Muscle of leg (tissue), 11 donors: ENCODE data around the gene GALNT9. TPM values are rescaled to one million over a fixed set of nuclear protein-coding genes. Genes with fewer than 3 reads are reported as not detected.

ENCODE experiments used
- DNase-seq: peaks from one replicate; pipeline ENCODE4 v3.0.0; 2013
- H3K27ac ChIP-seq: one replicate; pipeline ENCODE4 v1.5.1; 2013; ENCODE audit warnings: mild to moderate bottlenecking, low read length, control low read depth
- H3K27me3 ChIP-seq: one replicate; pipeline ENCODE4 v1.6.1; 2013; ENCODE audit warnings: low read length; ENCODE audit not compliant: control insufficient read depth, insufficient read depth
- H3K36me3 ChIP-seq: one replicate; pipeline ENCODE4 v1.6.1; 2013; ENCODE audit warnings: low read length; ENCODE audit not compliant: control insufficient read depth, insufficient read depth
- H3K4me1 ChIP-seq: one replicate; pipeline ENCODE4 v1.6.1; 2013; ENCODE audit warnings: low read length; ENCODE audit not compliant: control insufficient read depth, insufficient read depth
- H3K4me3 ChIP-seq: one replicate; pipeline ENCODE4 v1.5.1; 2013; ENCODE audit warnings: low read length, control low read depth
- H3K9me3 ChIP-seq: replicated peaks from 2 replicates; pipeline ENCODE4 v1.6.1; 2013; ENCODE audit warnings: low read depth, low read length; ENCODE audit not compliant: control insufficient read depth
- WGBS: methylation state at CpG from one replicate; pipeline ENCODE4 v1.1.5; 2013; ENCODE audit warnings: missing lambda C conversion rate; ENCODE audit not compliant: insufficient coverage; 5-methylcytosine and 5-hydroxymethylcytosine counted together
- polyA plus RNA-seq, 8 donors: library from polyadenylated mRNA; unstranded; fragments of 120-200 nt; gene quantifications; one replicate each; pipeline versions ENCODE4 v1.2.1 to v1.2.3, GENCODE V29; 2013; ENCODE audit warnings: inconsistent platforms in 1 of 8, low replicate concordance in 1 of 8; ENCODE audit not compliant: insufficient read length in 8 of 8, insufficient read depth in 1 of 8
- total RNA-seq: library from RNA; stranded (reverse); fragments of 120-200 nt; gene quantifications from one replicate; pipeline ENCODE4 v1.2.4, GENCODE V29; 2013

The GALNT9 gene
- total and polyA plus RNA-seq, 9 donors = 0.91 to 3.0 (median 2.0) TPM

DNA sequence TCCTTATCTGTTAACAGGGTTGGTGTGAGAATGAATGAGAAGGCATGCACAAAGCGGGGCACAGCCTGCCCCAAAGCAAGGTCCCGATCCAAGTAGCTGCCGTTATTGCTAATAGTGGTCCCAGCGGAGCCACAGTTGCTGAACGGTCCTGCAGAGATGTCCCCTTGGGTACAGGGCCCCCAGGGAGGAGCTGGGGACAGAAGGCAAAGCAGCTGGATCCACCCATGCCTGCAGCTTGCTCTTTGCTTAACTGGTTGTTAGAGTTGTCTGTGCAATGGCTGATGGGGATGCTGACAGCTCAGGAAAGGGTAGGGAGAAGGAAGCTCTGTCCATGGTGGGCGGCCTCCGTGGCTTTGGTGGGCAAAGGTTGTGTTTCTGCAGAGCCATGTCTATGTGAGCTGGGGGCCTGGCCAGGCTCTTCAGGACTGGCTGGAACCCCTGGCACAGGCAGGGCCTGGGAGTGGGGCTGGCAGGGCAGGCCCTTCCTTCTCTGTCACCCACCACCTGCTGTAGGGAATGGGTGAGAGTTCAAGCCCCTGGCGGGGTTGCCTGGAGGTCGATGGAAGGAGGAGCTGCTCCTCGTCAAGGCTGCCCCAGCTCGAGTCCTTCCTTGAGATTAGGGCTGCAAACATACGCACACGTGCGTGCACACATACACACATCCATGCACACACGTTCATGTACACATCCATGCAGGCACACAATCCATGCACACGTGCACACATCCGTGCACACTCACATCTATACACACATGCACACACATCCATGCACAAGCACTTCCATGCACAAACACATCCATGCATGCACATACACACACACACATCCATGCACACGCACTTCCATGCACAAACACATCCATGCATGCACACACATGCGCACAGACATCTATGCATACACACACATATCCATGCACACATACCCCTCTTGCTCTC is 149.7 kb downstream of the GALNT9 start:
- DNase-seq = no peak
- no peak overlapping the region for H3K27ac ChIP-seq
- H3K4me1 ChIP-seq = peaks cover 11% of the 10 kb centered on the region
- peaks cover 58% of the 10 kb centered on the region for H3K27me3 ChIP-seq
- H3K36me3 ChIP-seq = no peaks in the 10 kb centered on the region
- no peak overlapping the region for H3K4me3 ChIP-seq
- H3K9me3 ChIP-seq = no peaks in the 10 kb centered on the region
- 75% methylated on average over 17 of the region's 19 CpGs for WGBS

- no peak overlapping the region for H3K27ac ChIP-seq
- H3K4me3 ChIP-seq = no peak overlapping the region
- no peaks in the 10 kb centered on the region for H3K36me3 ChIP-seq
- H3K9me3 ChIP-seq = no peaks in the 10 kb centered on the region
- DNase-seq = no peak
- H3K4me1 ChIP-seq = peaks cover 11% of the 10 kb centered on the region
- peaks cover 62% of the 10 kb centered on the region for H3K27me3 ChIP-seq
- 42% methylated on average over 31 of the region's 39 CpGs for WGBS
These were observed 150.5 kb downstream of the GALNT9 start for GRCh38 chr12:132178801-132179401.

GRCh38 chr12:132178316-132178715 is 151.1 kb downstream of the GALNT9 start:
- no peak overlapping the region for H3K4me3 ChIP-seq
- WGBS = 17% methylated on average over 2 of the region's 8 CpGs
- no peaks in the 10 kb centered on the region for H3K9me3 ChIP-seq
- H3K27me3 ChIP-seq = peaks cover 66% of the 10 kb centered on the region
- H3K36me3 ChIP-seq = no peaks in the 10 kb centered on the region
- DNase-seq = no peak
- no peak overlapping the region for H3K27ac ChIP-seq
- H3K4me1 ChIP-seq = peaks cover 11% of the 10 kb centered on the region

DNA sequence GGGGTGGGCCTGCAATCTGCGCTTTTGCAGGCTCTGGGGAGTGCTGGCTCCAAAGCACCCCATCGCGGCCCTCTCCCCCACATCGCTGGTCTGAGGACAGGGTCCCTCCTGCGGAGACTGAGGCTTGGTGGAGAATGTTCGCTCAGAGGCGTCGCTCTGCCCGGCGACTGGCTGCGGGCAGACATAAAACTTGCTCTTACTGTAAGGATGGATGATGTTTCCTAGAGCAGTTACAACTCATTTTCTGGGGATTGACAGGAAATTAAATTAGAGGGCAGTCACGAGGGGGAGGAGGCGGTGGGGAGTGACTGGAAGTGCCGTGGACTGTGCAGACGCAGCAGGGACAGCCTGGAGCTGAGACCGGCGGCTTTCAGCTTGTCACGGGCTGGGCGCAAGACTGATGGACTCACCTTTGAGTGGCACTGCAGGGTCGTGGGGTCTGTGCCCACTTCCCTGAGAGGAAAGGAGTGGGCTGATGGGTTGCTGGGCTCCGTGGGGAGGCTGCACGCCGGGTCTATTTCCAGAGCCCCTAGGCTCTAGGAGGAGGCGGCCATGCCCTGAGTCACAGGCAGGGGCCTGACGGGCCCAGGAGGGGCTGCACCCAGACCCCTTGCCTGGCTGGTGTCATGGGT is 152.4 kb downstream of the GALNT9 start:
- WGBS = 60% methylated on average over 18 of the region's 25 CpGs
- Histone ChIP-seq H3K36me3 (no peaks in the 10 kb centered on the region), H3K4me3 (no peak overlapping the region), H3K4me1 (peaks cover 11% of the 10 kb centered on the region), H3K9me3 (no peaks in the 10 kb centered on the region), H3K27me3 (peaks cover 67% of the 10 kb centered on the region), H3K27ac (no peak overlapping the region)
- DNase-seq = no peak

DNA sequence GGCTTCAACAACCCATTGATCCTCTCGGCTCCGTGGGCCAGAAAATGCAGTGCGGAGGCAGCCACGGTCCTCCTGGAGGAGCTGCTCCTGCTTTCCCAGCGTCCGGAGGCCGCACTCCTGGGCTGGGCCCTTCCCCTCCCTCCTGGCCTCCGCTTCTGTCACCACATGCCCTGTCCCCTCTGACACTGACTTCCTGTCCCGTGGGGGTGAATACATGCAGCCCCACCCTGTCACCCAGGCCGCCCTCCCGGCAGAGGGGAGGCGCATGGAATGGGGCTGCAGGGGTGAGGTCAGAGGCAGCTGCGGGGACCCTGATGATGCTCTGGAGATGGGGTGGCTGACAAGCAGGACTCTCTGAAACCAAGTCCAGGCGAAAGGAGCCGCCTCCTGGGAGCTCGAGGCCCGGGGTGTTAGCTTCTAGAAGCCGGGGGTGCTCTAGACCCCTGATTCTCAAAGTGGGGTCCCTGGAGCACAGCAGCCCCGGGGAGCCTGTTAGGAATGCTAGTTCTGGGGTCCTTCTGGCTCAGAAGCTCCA is 152.9 kb downstream of the GALNT9 start:
- peaks cover 73% of the 10 kb centered on the region for H3K27me3 ChIP-seq
- WGBS = 54% methylated on average over 16 of the region's 19 CpGs
- no peak overlapping the region for H3K4me3 ChIP-seq
- DNase-seq = no peak
- H3K4me1 ChIP-seq = peaks cover 11% of the 10 kb centered on the region
- H3K9me3 ChIP-seq = no peaks in the 10 kb centered on the region
- H3K36me3 ChIP-seq = no peaks in the 10 kb centered on the region
- no peak overlapping the region for H3K27ac ChIP-seq

GRCh38 chr12:132175496-132176384 is 153.6 kb downstream of the GALNT9 start:
- 57% methylated on average over 23 of the region's 35 CpGs for WGBS
- H3K36me3 ChIP-seq = no peaks in the 10 kb centered on the region
- no peak overlapping the region for H3K27ac ChIP-seq
- H3K4me1 ChIP-seq = peaks cover 11% of the 10 kb centered on the region
- no peak overlapping the region for H3K4me3 ChIP-seq
- H3K27me3 ChIP-seq = peaks cover 76% of the 10 kb centered on the region
- DNase-seq = no peak
- no peaks in the 10 kb centered on the region for H3K9me3 ChIP-seq

DNA sequence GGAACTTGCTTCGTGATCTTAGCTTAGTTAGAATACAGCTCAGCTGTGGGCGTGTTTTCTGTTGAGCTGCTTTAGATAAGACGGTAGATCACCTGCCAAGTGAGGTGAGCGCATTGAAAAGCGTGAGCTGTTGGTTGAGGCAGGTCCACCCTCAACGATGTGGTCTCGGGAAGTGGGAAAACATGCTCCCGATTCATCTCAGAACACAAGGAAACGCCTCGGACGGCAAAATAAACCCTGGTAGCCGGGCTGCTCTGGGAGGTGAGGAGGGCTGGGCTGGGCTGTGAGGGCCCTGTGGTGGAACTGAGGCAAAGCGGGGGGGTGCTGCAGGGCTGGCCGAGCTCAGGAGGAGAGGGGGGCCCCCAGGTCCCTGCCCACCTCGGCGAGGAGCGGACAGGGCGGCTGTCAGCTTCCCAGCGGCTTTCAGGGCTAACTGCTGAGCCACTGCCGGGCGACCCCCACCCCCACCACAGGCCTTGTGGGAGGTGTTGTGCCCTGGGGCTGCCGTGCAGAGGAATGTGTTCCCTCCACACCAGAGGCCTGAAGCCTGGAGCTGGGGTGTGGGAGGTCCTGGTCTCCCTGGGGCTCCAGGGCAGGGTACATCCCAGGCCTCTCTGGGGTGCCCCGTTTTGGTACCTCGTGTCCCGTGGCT is 154.4 kb downstream of the GALNT9 start:
- 77% methylated on average over 16 of the region's 25 CpGs for WGBS
- H3K4me1 ChIP-seq = peaks cover 11% of the 10 kb centered on the region
- no peak overlapping the region for H3K4me3 ChIP-seq
- H3K27me3 ChIP-seq = peaks cover 75% of the 10 kb centered on the region
- H3K36me3 ChIP-seq = no peaks in the 10 kb centered on the region
- DNase-seq = no peak
- H3K27ac ChIP-seq = no peak overlapping the region
- H3K9me3 ChIP-seq = no peaks in the 10 kb centered on the region

- peaks cover 71% of the 10 kb centered on the region for H3K27me3 ChIP-seq
- WGBS = 78% methylated on average over 24 of the region's 30 CpGs
- H3K4me3 ChIP-seq = no peak overlapping the region
- no peaks in the 10 kb centered on the region for H3K36me3 ChIP-seq
- no peaks in the 10 kb centered on the region for H3K9me3 ChIP-seq
- no peak for DNase-seq
- H3K4me1 ChIP-seq = peaks cover 11% of the 10 kb centered on the region
- H3K27ac ChIP-seq = no peak overlapping the region
These were observed 155.2 kb downstream of the GALNT9 start for GRCh38 chr12:132174015-132174838.
